ENCODE data around the gene DNMT3A.
A peak's percentile ranks its signal among the peaks of the same experiment; 100 is the strongest.
"Not testable (repeated sequence)": the region's sequence is repeated elsewhere in the genome, so short reads cannot be mapped to it uniquely, and the experiment has no call there.

The DNMT3A gene

DNA sequence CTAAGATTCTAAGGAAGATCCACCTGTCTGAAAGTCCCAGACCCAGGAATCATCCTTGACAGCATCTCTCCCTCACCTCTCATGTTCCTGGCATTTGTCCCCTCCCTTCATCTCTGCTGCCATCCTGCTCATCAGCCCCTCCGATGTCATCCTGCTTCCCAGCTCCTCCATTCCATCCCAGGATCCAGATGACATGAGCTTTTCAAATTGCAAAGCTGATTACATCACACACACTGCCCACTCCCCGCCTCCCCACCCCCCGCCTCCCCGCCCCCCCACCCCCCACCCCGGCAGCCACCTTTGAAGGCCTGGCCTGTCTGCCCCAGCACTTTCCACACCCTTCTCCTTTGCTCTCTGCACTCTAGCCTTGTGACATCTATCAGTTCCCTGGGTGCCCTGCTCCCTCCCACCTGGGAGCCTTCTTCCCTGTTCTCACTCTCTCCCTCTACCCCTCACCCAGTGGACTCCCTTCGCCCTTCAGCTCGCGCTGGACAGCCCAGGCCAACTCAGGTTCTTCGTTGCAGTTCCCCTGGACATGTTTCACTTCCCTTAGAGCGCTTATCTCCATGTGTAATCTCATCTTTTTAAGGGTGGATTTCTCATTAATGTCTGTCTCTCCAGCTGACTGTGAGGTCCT, 61.6 kb downstream of the DNMT3A start:
- DNase-seq, result no peak

DNA sequence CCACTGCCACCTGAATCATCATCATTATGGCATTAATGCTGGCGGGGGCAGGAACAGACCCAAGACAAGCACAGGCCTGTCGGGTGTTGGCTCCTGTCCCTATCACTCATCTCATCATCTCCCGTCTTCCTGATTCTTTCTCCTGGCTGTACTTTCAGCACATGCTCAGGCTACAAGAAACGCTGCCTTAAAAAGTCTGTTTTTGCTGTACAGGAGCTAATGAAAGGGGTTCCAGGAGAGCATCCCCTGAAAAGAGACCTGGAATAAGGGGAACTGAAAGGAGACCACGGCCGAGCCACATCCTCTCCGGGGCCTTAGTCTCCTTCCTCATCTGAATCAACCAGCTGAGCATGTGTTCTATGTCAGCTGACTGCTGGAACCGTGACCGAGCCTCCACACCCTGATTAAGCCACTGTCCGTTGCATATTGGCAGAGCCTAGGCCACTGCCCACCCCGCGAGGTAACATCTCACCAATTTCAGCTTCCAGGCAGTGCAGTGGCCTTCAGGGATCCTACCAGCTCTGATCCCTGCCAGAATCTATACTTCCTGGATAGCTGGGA, 62.6 kb downstream of the DNMT3A start:
- no peak for DNase-seq

DNA sequence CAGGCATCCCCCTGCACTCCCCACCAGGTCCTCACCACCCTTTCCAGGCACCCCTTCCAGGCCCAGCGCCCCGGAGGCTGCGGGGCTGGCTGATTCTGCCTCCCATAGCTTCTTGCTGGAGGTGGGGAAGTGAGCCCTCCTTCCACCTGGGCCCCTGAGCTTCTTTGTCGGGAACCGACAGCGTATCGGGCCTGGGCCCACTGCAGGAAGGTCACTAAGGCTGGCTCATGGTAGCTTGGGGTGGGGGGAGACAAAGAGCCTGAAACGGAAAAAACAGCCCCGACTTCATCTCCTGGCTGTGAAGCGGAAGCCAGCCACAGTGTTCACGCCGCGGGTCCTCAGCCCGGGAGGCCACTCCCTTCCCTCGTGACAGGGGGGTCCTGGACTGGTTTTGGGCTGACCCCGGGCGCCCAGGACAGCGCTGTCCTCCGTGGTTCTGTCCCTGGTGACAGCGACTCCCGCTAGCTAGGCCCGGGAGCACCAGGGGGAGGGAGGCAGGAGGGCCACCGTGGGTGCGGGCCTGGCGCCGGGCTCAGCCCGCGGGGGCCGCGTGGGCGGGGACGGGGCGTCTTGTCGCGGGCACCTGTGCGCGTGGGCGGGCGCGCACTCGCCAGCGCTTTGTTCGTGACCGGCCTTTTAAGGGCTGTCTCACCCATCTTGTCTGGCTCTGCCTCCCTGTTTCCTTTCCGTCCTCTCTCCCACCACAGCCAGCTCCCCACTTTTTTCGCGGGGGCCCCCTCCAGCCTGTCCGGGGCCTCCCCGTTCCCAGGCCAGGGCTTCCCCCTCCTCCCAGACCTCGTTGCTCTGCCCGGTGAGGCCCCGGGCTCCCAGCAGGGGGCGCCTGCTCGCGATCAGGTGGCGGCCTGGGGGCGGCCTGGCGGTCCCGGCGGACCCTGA, 64.9 kb downstream of the DNMT3A start:
- no peak for DNase-seq

DNA sequence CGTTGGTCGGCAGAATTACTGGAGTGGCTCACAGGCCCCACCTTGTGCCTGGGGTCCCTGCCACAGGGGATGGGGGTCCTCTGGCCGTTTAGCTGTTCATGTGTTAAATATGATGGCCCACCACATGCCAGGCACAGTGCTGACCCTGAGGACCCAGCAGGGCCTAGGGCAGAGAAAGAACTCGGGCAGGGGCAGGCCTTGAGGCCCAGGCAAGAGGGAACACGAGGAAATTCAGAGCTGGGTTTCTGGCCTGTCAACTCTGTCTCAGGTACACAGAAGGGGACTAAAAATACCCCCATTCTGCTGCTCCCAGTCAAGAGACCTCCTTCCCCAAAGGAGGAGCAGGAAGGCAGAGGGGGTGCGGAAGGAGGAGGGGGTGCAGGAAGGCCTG, 66.2 kb downstream of the DNMT3A start:
- no peak for DNase-seq

DNA sequence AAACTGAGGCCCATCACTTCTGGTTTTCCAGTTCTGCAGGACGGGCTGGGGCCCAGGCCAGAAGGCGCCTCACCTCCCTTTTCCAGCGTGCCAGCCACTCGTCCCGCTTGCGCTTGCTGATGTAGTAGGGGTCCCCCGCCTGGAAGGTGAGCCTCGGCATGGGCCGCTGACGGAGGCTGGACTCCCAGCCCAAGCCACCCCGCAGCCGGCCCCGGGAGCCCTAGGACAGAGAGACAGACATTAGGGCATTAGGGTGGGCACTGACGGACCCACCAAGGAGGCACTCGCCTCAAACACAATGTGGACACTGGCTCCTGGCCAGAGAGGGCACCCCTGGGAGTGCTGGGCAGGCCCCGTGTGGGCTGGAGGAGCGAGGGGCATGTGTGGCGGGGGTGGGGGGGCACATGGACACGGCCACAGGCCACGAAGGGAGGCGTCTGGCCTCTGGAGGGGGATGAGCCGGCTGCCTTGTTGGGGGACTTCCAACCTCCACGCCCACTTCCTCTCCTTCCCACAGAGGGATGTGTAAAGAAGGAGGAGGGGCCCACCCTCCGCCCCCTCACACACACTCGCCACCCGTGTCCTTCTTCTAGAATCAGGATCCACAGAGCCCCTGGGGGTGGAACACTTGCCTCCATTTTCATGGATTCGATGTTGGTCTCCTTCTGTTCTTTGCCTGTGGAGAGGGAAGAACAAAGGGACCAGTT, 66.7 kb downstream of the DNMT3A start:
- DNase-seq, result no peak

DNA sequence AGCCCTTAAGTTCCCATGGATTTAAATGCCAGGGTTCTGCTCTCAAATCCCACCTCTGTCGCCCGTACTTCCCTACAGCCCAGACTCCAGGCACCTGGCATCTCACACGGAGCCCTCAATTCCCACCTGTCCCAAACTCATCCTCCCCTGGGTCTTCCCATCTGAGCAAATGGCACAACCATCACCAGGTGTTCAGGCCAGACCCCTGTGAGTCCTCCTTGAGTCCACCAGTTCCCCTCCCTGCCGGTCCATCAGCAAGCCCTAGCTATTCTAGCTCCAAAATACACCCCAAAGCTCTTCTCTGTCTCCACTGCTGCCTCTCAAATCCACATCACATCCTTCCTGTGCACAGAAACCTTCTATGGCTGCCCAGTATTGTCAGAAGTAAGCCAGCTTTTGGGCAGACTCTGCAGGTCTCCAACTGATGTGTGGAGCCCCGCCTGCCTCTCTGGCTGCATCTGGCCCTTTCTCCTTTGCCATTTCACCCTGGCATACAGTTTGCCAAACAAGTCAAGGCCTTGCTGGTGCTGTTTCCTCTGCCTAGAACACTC, 67.7 kb downstream of the DNMT3A start:
- DNase-seq, result no peak

DNA sequence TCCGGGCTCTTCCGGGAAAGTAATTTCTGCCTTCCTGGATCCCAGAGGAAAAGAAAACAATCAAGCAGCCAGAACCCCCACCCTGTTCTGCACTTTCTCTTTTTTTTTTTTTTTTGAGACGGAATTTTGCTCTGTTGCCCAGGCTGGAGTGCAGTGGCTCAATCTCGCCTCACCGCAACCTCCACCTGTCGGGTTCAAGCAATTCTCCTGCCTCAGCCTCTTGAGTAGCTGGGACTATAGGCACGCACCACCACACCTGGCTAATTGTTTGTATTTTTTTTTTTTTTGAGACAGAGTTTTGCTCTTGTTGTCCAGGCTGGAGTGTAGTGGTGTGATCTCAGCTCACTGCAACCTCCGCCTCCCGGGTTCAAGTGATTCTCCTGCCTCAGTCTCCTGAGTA, 69.0 kb downstream of the DNMT3A start:
- not testable (repeated sequence) for DNase-seq

DNA sequence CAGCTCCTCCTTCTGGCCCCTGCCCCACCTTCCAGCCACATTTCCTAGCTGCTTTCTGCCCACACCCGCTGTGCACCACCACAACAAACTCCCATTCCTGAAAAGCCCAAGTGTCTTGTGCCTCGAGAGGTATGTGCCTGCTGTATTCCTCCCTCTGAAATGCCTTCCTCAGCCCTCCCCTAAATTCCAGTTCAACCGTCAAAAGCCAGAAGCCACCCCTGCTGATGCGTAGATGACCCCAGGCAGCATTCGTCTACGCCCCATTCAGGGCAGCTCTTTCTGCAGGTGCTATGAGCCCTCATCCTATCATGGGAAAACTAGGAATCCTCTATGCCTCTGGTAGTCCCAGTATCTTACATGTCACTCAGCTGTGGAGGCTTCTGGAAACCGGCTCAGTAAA, 71.7 kb downstream of the DNMT3A start:
- DNase-seq, result no peak

DNA sequence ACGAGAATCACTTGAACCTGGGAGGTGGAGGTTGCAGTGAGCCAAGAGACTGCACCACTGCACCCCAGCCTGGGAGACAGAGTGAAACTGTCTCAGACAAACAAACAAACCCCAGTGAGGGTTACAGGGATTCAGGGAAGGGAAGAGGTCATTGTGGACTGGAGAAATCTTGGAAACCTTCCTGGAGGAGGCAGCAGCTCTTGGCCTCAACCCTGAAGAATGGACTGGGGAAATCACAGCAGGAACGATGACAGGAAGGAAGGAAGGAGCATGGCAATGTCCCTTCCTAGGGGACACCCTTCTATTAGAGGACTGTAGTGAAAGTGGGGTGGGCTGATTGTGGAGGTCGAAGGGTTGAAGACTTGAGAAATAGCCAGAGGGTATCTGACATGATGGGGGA, 72.5 kb downstream of the DNMT3A start:
- no peak for DNase-seq

DNA sequence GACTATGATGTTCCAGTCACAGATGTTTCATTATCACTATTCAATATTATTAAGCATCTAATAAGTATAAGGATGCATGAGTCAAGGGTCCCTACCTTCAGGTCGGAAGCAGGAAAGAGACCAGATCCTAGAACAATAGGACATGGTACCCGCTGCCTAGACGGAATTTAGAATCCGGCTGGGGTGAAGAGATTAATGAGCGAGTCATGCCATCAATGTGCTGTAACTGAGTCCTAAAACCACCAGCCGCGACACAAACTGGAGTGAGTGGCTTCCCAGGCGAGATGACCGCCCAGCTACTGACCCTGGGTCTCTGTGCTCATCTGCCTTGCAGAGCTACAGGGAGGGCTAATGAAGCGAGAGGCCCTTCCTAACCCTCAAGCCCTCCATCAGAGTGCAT, 73.6 kb downstream of the DNMT3A start:
- no peak for DNase-seq

DNA sequence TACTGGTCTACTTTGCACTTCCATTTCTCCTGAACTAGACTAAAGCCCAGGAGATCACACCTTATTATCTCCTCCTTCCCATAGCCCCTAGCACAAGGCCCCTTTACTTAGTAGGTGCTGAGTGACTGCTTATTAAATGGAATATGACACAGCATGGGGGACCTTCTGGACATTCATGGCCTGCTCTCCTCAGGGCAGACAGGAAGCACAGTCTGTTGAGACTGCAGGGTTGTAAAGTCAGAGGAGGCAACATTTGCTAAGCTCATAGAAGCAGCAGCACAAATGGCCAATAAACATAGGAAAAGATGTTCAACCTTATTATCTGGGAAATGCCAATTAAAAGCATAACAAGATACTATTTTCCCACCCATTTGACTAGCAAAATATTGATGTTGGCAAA, 75.3 kb downstream of the DNMT3A start:
- peak in 1 of 3 experiments; percentile 15 for DNase-seq

DNA sequence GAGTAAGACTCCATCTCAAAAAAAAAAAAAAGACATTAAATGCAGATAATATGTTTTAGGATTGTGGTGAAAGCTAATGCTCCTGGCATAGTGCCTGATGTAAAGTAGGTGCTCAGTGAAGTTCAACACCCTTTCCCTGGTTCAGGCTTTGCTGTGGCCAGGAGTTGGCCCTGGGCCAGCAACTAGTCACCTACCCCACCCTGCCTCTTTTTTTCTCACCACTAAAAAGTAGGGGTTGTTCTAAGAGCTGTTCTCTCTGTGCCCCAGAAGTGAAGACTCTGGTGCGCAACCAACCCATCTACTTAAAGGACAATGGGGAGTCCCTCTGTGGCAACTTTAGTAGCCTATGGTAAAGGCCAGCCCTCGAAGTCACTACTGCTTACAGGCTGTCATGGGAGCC, 75.9 kb downstream of the DNMT3A start:
- no peak for DNase-seq

DNA sequence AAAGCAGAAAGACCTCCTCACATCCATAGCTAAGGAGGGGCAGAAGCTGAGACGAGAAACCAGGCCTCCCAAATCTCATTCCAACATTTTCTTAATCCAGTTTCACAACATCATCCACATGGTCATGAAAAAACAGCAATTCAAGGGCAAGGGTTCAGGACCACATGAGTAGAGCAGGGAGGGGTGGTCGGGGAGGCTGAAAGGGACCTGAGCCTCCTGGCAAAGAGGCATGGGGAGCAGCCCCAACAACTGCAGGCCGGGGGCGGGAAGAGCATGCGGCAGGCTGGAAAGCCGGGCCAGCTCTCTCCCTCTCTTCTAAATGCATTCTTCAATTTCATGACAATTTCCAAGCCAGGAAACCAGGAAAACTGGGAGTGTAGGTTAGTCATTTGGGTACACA, 76.7 kb downstream of the DNMT3A start:
- no peak for DNase-seq

DNA sequence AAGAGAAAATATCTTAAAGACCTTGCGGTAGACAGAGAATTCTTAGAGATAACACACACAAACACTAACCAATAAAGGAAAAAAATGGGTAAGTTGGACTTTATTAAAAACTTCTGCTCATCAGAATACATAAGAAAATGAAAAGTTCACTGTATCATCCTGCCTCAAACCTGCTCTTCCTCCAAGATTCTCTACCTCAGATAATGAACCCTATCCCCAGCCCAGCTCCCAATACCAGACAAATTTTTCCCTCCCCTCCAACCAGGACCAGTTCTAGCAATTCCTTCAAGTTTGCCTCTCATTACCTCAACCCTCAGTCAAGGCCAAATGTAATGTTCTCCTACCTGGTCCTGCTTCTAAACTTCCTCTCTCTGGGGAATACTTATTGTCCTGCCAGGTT, 79.4 kb downstream of the DNMT3A start:
- no peak for DNase-seq

DNA sequence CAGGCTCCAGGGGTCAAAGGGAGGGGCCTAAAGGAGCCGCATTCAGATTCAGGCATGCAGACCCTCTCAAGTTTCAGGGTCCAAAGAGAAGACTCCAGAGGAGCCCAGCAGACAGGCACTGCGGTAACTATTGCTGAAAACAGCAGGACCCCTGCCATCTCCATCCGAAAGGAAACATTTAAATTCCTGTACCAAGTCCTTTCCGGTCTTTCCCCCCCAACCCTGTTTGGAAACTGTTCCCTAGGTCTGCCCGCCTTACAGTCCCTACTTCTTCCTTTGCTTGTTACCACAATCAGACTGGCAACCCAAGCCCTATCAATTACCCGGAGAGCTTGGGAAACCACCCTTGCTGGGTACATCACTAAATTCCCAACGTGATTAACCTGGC, 82.0 kb downstream of the DNMT3A start:
- no peak for DNase-seq

DNA sequence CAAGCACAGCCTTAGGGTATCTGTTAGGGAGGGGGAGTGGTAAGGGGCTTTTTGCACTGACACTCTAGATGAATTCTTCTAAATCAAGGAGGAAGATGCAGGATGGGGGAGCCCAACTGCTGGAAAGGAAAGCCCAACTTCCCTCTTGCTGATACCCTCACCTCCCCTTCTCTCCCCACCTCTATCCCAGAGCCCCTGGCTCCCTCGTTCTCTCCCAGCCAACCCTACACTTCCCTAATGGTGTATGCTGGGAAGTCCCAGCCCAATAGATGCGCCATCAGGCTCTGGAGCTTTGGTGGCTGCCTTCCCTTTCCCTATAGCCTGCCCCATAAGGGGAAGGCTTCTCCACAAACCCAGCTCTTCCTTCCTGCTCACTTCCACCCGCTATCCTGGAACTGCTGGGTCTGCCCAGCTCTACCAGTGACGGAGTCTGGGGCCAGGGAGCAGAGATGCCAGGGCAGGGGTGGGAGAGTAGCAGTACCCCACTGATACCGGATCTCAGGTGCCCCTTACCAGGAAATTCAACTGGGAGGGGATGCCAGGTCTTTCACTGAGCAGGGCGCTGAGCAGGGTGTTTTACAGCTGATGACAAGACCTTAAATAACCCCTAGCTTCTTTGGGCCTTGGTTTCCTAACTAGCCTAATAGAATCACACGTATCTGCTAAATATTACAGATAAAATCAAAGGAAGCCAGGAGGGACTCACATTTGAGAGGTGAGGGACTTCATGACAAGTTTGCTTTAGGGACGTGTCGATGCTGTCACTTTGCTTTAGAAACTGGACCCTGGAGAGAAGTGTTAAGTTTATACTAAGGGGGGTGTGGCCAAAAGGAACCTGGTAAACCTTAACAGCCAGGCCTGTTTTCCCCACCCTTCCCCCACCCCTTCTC, 82.6 kb downstream of the DNMT3A start:
- no peak for DNase-seq

DNA sequence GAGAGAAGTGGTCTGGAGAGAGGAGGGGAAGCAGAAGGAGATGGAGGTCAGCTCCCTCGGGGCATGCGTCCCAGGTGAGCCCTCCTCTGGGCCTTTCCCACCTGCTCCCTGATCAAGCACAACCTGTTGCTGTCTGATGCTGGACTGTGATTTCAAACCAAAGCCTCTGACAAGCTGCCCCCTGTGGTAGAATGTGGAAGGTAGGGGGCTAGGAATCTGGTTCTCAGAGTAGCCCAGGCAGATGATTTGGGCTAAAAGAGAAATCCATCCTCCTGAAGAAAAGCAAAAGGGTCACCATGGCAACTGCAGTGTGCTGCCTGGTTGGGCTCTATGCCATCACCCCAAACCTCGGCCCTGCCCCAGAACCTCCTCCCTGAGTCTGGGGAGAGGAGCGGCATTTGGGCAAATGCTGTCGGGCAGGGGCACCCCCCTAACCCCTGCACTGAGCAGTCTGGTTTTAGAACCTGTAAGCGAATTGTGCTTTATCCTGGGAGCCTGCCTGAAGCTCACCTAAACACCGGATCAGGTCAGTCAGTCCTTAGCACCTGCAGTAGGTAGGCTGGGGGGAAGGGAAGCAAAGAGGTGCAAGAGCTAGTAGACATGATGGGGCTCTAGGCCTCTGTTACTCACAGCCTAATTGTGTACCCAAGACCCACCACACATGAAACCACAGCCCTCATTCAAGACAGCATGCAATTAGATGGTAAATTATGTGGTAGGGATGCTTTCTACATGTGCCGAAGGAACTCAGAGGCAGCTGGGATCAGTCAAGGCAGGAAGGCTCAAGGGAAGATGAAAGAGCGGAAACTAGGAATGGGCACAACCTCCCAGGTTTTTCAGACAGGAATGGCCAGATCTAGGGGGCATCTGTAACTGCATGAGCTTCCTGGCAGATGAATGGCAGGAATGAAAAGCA, 83.5 kb downstream of the DNMT3A start:
- peak; percentile 23 to 75 (median 37) for DNase-seq

DNA sequence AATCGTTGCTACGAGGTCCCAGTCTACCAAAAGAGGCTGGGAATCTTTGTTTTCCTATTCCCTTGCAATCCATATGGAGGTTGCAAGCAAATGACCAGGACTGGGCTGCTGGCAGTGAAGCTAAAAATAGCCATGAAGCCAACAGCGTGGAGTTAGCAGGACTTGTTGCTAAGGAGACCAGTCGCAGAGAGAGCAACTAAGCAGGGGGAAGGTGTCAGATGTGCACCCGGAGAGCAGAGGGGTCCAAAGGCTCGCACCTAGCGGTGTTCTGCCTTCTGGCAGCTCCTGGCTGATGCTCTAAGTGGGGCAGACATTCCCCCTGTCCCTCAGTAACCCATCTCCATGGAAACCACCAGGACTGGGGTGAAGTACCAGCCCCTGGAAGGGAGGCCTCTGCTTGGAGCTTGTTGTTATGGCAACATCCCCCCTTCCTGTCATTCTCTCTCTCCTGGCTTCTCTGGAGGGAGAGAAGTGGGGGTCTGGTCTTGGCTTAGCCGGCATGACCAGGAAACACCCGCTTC, 84.6 kb downstream of the DNMT3A start:
- peak; percentile 78 to 94 (median 86) for DNase-seq

DNA sequence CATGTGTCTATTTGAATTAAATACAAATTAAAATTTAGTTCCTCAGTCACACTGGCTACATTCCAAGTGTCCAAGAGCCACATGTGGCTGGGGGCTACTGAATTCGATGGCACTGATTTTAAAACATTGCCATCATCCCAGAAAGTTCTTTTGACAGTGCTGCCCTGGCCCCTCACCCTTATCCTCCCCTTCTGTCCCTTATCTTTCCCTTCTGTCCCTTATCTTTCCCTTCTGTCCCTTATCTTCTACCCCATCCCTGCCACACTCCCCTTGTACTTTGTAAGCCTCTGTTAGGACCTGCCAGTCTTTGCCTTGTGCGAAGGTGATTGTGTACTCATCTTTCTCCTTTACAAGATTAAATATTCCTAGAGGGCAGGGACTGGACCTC, 85.2 kb downstream of the DNMT3A start:
- DNase-seq, result no peak

DNA sequence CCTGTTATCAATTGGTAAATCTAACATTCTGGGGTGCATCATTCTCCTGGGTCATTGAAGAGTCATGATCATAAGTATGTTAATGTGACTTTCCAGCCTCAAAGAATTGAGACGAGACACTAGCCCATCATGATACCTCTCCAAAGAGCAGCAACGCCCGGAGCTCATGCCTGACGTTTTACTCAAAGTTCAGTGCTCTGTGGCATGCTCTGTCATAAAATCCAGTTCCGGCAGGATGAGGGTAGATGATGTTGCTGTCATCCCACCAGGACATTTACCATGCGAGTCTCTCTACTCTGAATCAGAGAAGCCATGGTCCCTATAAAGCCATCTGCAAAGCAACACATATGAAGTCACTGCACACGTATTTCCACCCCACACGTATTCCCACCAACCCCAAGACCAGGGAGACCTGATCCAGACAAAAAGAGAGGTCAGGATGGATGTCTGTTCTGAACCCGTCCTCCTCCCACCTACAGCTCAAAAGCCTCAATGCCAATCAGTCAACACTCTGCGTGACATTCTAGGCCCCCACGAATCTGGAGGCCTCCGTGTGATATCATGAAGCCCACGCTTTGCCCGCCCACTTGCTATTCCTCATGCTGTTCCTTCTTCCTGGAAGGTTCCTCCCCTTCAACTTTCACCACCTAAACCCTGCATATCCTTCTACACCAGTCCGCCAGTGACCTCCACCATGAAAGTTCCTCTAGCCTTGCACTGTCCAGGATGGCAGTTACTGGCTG, 85.8 kb downstream of the DNMT3A start:
- DNase-seq, result no peak

Data from NCI-H1417 (cell line).